Embryonic facial prominence (tissue), 1 donor: ENCODE results near the gene HADHB.
"Not testable (repeated sequence)": the region's sequence is repeated elsewhere in the genome, so short reads cannot be mapped to it uniquely, and the experiment has no call there.

ENCODE experiments used
- DNase-seq: peaks from one replicate; pipeline ENCODE4 v3.0.0-alpha.2; 2016; ENCODE audit errors: extremely low spot score

The HADHB gene

DNA sequence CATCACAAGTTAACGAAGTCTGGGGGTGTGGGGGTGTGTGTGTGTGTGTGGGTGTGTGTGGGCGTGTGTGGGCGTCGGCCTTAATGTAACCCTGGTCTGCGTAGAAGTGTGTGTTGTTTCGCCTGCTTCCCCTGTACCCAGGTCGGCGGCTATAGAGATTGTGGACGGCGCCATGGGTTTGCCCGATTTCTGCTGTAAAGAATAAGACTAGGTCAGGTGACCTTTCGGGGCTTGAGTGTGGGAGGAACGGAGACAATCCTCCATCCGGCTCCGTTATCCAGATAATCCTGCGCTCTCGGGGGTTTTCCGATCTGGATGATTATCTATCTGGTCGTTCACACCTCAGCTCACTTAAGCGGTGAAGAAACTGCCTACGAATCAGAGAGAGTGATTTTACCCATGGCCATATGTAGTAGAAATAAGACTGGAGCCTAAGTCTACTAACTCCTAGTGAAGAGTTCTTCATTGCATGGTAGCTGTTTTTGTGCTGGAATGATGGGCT is 543 bp downstream of the HADHB start:
- DNase-seq = no peak

DNA sequence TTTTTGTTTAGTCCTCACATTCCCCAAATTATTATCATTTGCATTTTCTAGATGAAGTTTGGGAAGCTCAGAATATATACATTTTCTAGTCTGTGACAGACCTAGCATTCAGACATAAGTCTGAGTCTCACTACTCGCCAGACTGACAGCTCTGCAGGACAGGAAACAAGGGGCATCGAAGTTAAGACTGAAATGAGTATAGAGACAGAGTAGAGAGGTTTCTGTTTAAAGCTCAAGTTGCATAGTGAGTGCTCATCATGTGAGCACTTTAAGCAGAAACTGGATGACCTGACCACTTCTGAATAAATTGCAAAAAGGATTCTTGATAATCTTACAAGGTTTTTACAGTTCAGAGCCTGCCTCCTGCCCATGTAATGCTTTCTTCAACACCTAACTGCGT is 1.1 kb downstream of the HADHB start:
- DNase-seq = no peak

DNA sequence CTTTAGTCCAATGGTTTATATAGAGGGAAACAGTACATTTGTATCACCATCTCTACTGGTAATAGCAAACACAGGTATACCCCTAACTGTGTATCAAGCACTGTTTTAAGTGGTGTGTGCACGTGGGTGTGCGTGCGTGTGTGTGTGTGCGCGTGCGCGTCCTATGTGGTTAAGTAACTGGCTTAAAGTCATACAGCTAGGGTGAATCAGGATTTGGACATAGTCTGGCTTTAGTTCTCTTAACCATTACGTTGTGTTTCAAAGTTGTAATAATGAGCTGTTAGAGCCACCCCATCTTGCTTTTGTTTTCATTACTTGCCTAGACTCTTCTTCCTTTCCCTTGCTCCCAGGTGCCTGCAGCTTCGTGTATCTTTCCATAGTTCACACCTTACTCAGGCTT is 2.1 kb downstream of the HADHB start:
- no peak for DNase-seq

DNA sequence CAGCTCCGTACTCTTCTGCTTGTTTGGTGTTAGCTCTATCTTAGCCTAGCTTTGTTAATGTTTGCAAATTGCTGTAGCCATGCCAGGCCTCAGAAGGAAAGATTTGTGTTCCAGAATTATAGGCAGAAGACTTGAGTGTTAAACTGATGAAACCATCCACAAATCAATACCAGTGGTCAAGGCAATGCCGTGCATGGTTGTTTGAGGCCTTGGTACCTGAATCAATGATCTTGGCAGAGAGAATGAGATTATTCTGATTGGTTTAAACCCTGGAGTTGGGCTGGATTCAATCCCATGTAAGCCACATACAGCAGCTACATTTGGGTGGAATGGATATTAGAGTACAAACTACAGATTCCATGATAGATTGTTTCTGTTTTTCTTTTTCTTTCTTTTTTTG is 4.9 kb downstream of the HADHB start:
- no peak for DNase-seq

DNA sequence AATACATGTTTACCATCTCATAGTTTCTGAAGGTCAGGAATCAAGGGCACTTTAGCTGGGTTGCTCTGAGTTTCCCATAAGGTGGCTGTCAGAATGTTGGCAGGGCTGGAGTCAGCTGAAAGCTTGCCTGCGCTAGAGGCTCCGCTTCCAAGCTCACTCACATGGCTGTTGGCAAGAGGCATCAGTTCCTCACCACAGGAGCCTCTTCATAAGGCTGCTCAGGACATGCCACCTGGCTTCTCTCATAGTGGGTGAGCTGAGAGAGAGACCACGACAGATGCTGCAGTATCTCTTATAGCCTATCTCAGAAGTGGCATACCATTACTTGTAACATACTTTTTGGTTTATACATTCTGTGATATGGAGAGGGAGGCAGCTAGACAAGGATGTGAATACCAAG is 7.2 kb downstream of the HADHB start:
- DNase-seq = no peak

DNA sequence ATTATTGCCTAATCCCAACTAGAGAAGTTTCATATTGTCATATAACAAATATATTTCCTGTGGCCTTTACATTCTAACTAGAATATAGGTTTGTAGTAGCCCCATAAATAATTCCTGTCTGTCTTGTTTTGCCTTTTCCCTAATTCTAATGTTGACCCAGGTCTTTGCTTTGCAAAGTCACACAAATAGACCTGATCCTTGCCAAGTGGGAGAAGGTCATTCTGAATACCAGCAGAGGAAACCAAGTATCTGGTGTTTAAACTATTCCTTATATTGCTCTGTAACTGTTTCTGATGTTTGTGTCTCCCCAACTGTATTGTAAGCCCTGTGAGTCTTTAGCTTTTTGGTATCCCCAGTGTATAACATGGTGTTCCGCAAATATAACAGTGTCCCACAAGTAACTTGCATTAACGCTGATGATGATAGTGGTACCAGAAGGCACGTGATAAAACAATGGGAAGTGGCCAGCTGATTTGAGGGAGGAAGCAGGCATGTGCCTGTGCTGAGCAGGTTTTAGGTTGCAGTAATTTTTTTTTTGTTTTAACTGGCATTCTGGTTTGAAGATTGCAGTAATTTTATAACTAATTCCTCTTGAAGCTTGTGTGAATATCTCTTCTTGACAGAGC is 11.1 kb downstream of the HADHB start:
- no peak for DNase-seq

DNA sequence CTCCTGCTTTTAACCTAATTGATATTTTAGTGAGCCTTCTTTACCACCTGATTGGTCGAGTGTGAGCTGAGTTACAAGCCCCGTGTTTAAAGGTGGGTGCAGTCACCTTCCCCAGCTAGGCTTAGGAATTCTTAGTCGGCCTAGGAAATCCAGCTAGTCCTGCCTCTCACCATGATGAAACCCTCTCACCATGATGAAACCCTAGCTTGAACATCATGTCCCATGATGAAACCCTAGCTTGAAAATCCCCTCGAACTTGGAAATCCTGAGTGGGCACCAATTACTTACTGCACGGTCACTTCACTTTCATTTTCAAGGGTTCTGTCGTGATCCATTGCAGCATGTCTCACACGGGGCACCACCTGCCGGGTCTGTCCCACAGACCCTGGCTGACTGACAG is 14.1 kb downstream of the HADHB start:
- not testable (repeated sequence) for DNase-seq

DNA sequence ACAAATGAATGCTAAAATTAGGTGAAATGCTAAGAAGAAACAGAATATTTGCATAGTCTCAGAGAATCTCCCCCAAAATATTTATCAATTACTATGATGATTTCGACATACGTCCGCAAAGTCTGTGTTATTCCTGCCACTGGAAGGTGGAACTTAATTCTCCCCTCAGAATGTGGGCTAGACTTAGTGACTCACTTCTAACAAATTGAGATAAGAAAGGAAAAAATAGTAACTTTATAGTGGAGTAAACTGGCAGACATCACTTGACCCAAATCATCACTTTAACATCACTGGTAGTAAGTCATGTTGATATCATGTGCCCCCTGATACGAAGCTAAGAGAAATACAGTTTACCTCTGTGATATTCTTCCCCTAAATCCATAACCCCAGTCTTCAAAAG is 23.5 kb downstream of the HADHB start:
- no peak for DNase-seq

DNA sequence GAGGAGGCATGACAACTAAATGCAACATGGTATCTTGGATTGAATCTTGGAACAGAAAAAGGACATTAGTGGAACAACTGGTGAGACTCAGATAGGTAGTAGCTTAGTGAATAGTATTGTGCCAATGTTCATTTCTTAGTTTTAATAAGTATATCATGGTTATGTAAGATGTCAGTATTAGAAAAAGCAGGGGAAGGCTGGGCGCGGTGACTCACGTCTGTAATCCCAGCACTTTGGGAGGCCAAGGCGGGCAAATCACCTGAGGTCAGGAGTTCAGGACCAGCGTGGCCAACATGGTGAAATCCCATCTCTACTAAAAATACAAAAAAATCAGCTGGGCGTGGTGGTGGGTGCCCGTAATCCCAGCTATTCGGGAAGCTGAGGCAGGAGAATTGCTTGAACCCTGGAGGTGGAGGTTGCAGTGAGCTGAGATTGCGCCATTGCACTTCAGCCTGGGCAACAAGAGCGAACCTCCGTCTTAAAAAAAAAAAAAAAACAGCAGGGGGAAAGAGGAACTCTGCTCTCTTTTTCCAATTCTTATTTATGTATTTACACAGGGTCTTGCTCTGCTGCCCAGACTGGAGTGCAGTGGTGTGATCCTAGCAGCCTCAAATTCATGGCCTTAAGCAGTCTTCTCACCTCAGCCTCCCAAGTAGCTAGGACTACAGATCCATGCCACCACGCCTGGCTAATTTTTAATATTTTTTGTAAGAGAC is 24.1 kb downstream of the HADHB start:
- not testable (repeated sequence) for DNase-seq

DNA sequence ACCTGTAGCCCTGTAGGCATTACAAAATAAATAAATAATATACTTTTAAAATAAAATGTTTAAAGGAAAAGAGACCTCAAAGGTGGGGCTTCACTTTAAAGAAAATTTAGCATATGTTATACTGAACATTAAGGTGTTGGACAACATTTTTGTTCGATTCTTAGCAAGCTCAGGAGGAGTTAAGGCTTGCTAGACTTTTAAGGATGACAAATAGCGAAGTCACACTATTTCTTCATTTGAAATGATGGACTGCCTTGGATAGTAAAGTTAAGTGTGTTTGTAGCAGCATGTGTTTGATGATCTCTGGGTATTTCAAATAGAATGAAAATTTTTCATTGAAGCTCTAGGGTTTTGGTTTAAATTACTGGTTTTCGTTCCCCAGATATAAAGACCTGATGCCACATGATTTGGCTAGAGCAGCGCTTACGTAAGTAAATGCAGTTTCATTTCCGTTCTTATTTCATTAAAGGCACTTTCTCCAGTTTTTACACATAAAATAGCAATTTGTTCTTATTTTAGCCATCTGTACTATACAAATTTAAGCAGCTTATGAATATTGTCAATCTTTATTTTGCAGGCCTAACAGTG is 24.9 kb downstream of the HADHB start:
- no peak for DNase-seq

DNA sequence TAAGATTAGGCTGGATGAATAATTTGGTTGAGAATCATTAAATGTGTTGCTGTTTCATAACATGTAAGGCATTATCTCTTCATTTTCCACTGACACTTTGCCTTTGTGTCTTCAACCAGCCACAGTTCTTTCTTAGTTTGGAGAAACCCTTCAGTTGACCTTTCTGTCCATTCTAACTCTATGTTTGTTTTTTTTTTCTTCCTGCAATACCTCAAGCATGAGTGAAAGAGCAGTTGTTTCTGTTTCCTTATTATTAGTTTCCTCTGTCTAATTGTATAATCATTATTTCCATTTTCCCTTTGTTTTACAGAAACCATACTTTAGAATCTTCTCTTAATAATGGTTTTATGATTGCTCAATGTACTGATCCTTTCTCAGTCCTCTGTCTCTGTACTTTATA is 25.6 kb downstream of the HADHB start:
- no peak for DNase-seq

DNA sequence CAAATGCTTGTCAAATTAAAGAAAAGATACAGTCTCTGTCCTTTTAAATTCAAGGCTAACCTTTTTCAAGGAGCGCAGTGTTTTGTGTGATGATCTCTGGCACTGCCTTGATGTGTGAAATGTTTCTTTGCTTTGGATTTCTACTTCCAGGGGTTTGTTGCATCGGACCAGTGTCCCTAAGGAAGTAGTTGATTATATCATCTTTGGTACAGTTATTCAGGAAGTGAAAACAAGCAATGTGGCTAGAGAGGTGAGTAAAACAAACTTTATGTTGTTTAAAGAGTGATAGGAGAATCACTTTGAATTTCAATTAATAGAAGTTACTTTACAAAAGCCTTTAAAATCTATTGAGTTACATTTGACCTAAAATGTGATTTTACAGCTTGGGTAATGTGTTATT is 28.8 kb downstream of the HADHB start:
- no peak for DNase-seq

DNA sequence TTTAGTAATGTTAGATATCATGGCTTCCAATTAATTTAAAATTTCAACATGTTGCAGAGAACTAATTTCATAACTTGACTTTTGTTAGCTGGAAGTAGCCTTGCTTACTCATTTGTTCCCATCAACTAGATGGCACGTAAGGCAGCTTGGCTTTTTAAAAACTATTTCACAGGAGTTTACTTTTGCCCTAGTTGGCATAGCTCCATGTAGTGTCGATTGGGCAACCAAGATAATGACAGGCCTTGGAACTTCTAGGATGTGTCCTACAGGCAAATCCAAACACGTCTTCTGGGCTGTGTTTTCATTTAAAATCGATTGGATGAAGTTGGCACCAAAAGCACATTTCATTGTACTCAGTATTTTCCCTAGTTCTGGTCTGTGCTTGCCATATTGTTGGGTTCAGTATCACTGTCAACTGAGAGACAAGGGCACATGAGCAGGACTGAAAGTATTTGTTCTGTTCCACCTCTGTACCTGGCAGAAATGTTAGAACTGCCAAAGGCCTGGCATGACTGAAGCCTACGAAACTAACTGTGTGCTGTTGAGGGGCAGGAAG is 29.4 kb downstream of the HADHB start:
- no peak for DNase-seq

DNA sequence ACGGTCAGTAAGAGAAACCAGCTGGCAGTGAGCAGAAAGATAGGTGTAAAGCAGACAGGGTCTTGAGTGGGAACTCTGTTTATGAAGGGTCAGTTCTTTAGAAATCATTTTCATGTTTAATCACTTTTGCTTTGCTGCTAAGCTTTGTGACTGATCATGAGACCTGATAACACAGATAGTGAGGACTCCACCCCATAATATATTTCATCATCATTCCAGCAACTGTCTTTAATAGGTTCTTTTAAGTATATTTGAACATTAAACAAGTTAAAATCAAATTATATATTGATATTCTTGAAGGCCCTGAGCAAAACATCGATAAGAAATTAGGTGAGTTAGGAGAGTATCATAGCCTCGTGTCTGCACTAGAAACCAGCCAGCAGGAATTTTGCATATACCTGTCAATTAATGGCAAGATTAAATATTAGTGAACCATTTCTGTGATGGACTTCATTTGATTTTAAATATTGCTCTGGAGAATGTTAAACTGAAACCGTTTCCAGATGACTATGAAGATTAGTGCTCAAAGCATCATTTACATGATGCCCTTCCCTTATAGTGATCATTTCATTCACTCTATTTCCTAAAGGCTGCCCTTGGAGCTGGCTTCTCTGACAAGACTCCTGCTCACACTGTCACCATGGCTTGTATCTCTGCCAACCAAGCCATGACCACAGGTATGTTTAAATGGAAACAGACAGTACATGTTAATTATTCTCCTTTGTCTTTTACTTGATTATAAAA is 31.9 kb downstream of the HADHB start:
- no peak for DNase-seq

DNA sequence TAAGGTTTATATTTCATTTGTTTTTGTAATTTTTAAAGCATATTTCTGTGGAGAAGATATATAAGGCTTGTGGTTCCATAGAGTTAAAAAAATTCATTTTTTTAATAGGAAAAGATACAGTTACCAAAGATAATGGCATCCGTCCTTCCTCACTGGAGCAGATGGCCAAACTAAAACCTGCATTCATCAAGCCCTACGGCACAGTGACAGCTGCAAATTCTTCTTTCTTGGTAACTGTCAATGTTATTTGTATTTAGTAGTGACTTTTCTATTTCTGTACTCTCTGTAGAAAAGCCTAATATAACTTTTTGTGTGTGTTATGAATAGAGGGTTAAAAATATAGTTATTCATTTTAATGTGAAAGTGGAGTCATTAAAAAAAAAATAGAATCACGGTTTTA is 35.1 kb downstream of the HADHB start:
- DNase-seq = no peak

DNA sequence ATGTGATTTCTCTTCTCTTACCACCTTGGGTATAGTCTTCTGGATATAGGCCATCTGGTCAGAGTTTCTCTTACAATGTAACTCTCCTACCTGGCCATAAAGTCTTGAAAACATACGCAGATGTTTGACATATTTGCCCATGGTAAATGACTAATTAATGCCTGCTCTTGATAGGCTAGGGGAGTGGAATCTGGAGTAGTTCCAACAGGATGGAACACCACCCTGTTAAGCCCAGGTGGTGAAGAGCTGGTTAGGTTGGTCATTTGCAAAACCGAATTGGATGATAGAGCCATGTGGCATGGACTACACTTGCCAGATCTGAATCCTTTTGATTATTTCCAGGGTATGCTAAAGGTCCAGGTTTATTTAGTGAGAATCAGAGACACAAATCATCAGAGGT is 36.5 kb downstream of the HADHB start:
- no peak for DNase-seq

DNA sequence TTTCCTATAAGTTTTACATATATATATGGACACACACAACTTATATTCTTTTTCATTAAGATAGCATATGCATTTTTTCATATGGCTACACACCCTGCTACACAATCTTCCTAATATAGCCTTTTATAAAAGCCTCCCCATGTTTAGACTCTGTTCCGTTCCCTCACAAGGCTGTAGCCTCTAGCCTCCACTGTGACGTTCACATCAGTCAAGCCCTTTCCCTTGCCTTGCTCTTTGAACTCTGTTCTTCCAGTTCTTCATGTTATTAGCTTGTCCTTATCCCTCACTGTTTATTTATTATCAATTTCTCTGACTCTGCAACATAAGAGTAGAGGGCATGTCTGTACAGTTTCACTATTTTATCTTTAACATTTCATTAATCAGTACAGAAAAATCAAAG is 38.9 kb downstream of the HADHB start:
- DNase-seq = no peak

DNA sequence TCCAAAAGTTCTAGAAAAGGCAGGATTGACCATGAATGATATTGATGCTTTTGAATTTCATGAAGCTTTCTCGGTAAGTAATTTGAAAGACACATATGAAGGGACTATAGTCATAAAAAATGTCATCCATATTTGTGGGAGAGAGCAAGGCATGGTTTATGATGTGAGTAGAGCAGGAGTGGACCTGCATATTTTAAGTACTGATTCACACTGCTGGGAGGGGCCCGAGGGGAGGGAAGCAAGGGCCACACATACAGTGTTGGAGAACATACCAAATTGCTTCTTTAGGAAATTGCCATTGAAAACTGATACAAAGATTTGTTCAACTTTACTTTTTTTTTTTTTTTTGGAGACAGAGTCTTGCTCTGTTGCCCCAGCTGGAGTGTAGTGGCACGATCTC is 39.4 kb downstream of the HADHB start:
- no peak for DNase-seq

DNA sequence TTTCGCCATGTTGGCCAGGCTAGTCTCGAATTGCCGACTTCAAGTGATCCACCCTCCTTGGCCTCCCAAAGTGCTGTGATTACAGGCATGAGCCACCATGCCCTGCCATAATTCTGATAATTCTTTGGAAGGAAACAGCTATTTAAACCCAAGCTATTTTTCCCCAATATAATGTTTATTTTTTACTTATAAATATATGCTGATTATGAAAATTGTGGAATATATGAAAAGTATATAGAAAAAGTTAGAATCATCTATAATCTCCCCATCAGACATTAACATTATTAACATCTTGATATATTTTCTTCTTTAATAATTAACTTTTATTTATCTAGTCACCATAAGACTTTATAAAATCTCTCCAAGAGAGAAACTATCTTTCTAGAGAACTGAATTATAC is 41.2 kb downstream of the HADHB start:
- no peak for DNase-seq

DNA sequence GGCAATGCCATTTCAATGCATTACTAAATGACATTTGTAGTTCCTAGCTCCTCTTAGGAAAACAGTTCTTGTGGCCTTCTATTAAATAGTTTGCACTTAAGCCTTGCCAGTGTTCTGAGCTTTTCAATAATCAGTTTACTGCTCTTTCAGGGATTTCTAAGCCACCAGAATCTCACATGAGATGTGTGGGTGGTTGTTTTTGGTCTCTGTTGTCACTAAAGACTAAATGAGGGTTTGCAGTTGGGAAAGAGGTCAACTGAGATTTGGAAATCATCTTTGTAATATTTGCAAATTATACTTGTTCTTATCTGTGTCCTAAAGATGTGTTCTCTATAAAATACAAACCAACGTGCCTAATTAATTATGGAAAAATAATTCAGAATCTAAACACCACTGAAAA is 45.3 kb downstream of the HADHB start:
- no peak for DNase-seq

DNA sequence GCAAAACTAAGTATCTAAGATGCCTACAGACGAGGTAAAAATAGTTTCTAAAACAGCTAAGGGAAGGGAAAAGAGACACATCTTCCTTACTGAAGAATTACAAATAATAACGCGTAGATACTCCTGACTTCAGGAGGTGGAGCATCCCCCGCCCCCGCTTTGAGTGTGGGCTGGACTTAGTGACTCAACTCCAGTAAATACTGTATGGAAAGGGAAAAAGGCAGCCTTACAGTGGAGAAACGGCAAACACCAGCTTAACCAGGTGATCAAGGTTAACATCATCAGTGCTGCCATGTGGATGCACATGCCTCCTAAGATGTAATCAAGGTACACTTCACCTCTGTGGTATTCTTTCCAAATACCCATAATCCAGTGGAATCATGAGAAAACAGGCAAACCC is 47.9 kb downstream of the HADHB start:
- DNase-seq = no peak

DNA sequence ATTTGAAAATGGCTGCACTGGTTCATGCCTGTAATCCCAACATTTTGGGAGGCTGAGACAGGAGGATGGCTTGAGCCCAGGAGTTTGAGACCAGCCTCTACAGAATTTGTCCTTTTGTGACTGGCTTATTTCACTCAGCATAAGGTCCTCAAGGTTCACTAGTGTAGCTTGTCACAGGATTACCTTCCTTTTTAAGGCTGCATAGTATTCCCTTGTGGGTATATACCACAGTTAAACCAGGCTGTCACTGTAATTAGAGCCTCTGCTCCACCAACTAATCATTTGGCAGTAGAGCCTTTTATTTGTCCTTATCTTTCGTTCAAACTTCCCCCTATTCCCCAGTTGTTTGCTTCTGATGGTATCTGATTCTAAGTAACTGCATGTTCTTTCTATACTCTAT is 50.8 kb downstream of the HADHB start:
- DNase-seq = no peak
